Measurements from ENCODE around the gene UTP14C.
"Not testable (repeated sequence)": the region's sequence is repeated elsewhere in the genome, so short reads cannot be mapped to it uniquely, and the experiment has no call there.

Gene UTP14C

GRCh38 chr13:52004511-52005170 lies 19.9 kb upstream of the UTP14C start:
- no peak for DNase-seq

GRCh38 chr13:52005841-52006522 lies 18.5 kb upstream of the UTP14C start:
- DNase-seq = no peak

- DNase-seq = no peak
Measured at GRCh38 chr13:52006523-52007245, 17.8 kb upstream of the UTP14C start.

- no peak for DNase-seq
Measured at GRCh38 chr13:52009946-52010345, 14.5 kb upstream of the UTP14C start.

GRCh38 chr13:52010890-52011631 lies 13.4 kb upstream of the UTP14C start, which contains the start of gene ATP7B:
Gene ATP7B, minus strand, starts transcription at chr13:52011450. Its CDS starts 113 bp downstream, at chr13:52011337.
- DNase-seq = no peak

GRCh38 chr13:52011632-52012511 lies 12.6 kb upstream of the UTP14C start, which contains the start of gene ALG11:
Gene ALG11, plus strand, starts transcription at chr13:52012398. Its CDS starts 21 bp downstream, at chr13:52012419.
- DNase-seq = peak; percentile 97

GRCh38 chr13:52012512-52012836 lies 12.0 kb upstream of the UTP14C start:
- no peak for DNase-seq

GRCh38 chr13:52016296-52016695 lies 8.2 kb upstream of the UTP14C start:
- DNase-seq = no peak

GRCh38 chr13:52020191-52020590 lies 4.3 kb upstream of the UTP14C start:
- DNase-seq = no peak

- DNase-seq = no peak
Measured at GRCh38 chr13:52022356-52022755, 2.1 kb upstream of the UTP14C start.

GRCh38 chr13:52025475-52026245 lies 1.2 kb downstream of the UTP14C start:
- no peak for DNase-seq

GRCh38 chr13:52026246-52026626 lies 1.7 kb downstream of the UTP14C start:
- no peak for DNase-seq

GRCh38 chr13:52027832-52028231 lies 3.3 kb downstream of the UTP14C start:
- DNase-seq = no peak

- no peak for DNase-seq
Measured at GRCh38 chr13:52029569-52029968, 5.1 kb downstream of the UTP14C start.

GRCh38 chr13:52030401-52030800 lies 5.9 kb downstream of the UTP14C start:
- not testable (repeated sequence) for DNase-seq

GRCh38 chr13:52033039-52033438 lies 8.5 kb downstream of the UTP14C start:
- DNase-seq = no peak

- no peak for DNase-seq
Measured at GRCh38 chr13:52034616-52035226, 10.2 kb downstream of the UTP14C start.

- DNase-seq = no peak
Measured at GRCh38 chr13:52036037-52036436, 11.5 kb downstream of the UTP14C start.

- DNase-seq = no peak
Measured at GRCh38 chr13:52043675-52044074, 19.2 kb downstream of the UTP14C start.

- DNase-seq = no peak
Measured at GRCh38 chr13:52047463-52047862, 23.0 kb downstream of the UTP14C start.

GRCh38 chr13:52048516-52048915 lies 24.0 kb downstream of the UTP14C start:
- DNase-seq = peak; percentile 14
